HG03103 (cell line): ENCODE results near the gene NPAS3.

Source experiments
- ATAC-seq: cut with Tn5 transposase; IDR thresholded peaks from one replicate; pipeline ENCODE4 v1.9.1; 2021; ENCODE audit warnings: low read depth; ENCODE audit not compliant: unreplicated experiment

NPAS3 gene

GRCh38 chr14:32938719-32939253, at the start of gene NPAS3:
Gene NPAS3, plus strand, starts transcription at chr14:32938879.
- no peak for ATAC-seq

GRCh38 chr14:32896979-32897697, 41.5 kb upstream of the NPAS3 start:
- ATAC-seq = no peak

- ATAC-seq = no peak
Observed at GRCh38 chr14:32897698-32898064, 41.0 kb upstream of the NPAS3 start.

- ATAC-seq = no peak
Observed at GRCh38 chr14:32898876-32899275, 39.8 kb upstream of the NPAS3 start.

- ATAC-seq = no peak
Observed at GRCh38 chr14:32900547-32900946, 38.1 kb upstream of the NPAS3 start.

GRCh38 chr14:32905013-32905412, 33.7 kb upstream of the NPAS3 start:
- no peak for ATAC-seq

GRCh38 chr14:32906672-32907071, 32.0 kb upstream of the NPAS3 start:
- ATAC-seq = no peak

GRCh38 chr14:32908196-32909084, 30.2 kb upstream of the NPAS3 start:
- ATAC-seq = no peak

GRCh38 chr14:32913725-32914124, 25.0 kb upstream of the NPAS3 start:
- no peak for ATAC-seq

GRCh38 chr14:32914391-32914790, 24.3 kb upstream of the NPAS3 start:
- no peak for ATAC-seq

GRCh38 chr14:32920696-32921276, 17.9 kb upstream of the NPAS3 start:
- ATAC-seq = no peak

- no peak for ATAC-seq
Observed at GRCh38 chr14:32925439-32925838, 13.2 kb upstream of the NPAS3 start.

GRCh38 chr14:32932302-32932913, 6.3 kb upstream of the NPAS3 start:
- no peak for ATAC-seq

- ATAC-seq = no peak
Observed at GRCh38 chr14:32932914-32933628, 5.6 kb upstream of the NPAS3 start.

- no peak for ATAC-seq
Observed at GRCh38 chr14:32933629-32934072, 5.0 kb upstream of the NPAS3 start.

- ATAC-seq = no peak
Observed at GRCh38 chr14:32934073-32934880, 4.4 kb upstream of the NPAS3 start.

GRCh38 chr14:32934881-32935633, 3.6 kb upstream of the NPAS3 start:
- ATAC-seq = no peak

- ATAC-seq = no peak
Observed at GRCh38 chr14:32939254-32940065, 781 bp downstream of the NPAS3 start.
